Muscle of arm (tissue), 12 donors: ENCODE measurements around the gene TARBP2. TPM values are rescaled to one million over a fixed set of nuclear protein-coding genes. Genes with fewer than 3 reads are reported as not detected.

ENCODE experiments used
- DNase-seq: peaks from one replicate; pipeline ENCODE4 v3.0.0-alpha.2; 2013
- polyA plus RNA-seq, 12 donors: library from polyadenylated mRNA; unstranded; fragments of 120-200 nt; gene quantifications; one replicate each; pipeline ENCODE4 v1.2.1, GENCODE V29; 2013; ENCODE audit not compliant: insufficient read length in 12 of 12

Gene TARBP2
- polyA plus RNA-seq, 12 donors, result 16.6 to 27.2 (median 23.1) TPM; not detected in 1

DNA sequence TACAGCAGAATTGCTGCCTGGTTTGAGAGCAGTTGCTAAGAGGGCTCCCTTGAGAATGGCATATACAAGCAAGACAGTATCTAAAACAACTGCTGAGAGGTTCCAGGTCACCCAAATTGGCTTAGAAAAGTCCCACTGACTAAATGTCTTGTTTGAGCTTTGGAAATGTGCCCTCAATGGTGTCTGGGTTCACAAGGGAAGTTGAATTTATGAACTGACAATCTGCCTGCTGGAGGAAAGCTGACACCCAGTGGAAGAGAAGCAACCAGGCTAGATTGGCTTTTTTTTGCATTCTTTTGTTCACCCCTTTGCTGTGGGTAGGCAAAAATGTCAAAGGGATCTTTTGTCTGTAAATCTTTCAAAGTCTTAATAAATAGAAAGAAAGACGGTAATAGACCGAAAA is 50.8 kb downstream of the TARBP2 start:
- no peak for DNase-seq

DNA sequence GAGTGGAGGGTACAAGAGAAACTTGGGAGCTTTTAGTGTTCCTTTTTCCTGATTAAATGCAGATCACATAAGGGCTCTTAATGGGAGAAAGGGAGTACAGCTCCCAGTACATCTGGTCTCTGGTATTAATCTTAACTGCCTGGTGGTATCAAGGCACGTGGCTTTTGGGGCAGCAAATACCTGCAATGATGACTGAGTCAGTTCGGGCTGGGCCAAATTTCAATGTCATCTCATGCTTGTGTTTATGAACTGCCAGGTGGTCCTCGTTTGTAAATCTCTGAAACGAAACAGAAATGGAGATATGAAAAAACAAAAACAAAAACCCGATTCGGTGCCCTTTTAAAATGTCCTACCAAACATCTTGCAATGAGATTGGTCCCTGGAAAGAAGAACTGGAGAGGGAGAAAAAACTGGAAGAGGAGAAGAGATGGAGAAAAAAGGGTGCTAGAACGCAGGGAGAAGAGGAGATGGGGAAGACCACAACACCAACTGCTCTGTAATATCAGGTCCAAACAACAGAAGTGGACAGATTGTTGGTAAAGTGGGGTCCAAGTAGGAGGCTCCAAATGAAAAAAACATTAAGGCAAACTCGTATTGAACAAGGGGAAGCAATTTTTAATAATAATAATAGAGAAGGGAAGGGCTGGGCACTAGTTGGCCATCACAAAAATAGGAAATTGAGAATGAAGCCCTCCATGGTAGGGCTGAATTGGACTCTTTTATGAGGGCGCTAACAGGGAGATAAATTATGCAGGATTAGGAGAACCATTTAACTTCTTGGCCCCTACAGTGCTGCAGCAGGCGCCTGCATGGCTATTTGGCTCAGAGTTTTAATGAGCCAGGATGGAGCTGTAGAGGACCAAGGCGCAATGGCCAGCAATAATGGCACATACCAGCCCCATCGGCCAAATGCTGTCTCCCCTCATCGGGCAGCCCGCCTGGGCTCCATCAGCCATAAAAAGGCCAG is 51.6 kb downstream of the TARBP2 start:
- DNase-seq, result no peak

Other genes with a start within 250 kb of the TARBP2 start
- gene ESPL1, start 233.0 kb upstream of the TARBP2 start, polyA plus RNA-seq, result 10 to 100 TPM in 1 of 12 donors, 1 to 10 TPM in 10, not detected in 1; 3.2 to 13.1 (median 6.0) TPM
- 100 to 1,000 TPM in 11 of 12 donors, not detected in 1; 330 to 592 (median 511) TPM for gene PFDN5, start 205.7 kb upstream of the TARBP2 start, polyA plus RNA-seq
- gene MYG1, start 201.6 kb upstream of the TARBP2 start, polyA plus RNA-seq, result 10 to 100 TPM in 11 of 12 donors, not detected in 1; 14.9 to 36.4 (median 32.3) TPM
- 10 to 100 TPM in 11 of 12 donors, not detected in 1; 34.7 to 68.7 (median 52.3) TPM for gene AAAS, start 179.7 kb upstream of the TARBP2 start, polyA plus RNA-seq
- gene SP7, start 164.9 kb upstream of the TARBP2 start, polyA plus RNA-seq, result 1 to 10 TPM in 1 of 12 donors, under 1 TPM in 5, not detected in 6; 0.05 to 1.2 (median 0.22) TPM
- gene SP1, start 121.1 kb upstream of the TARBP2 start, polyA plus RNA-seq, result 10 to 100 TPM in 11 of 12 donors, not detected in 1; 37.9 to 66.0 (median 43.3) TPM
- under 1 TPM in 1 of 12 donors, not detected in 11; 0.07 TPM for gene AMHR2, start 77.4 kb upstream of the TARBP2 start, polyA plus RNA-seq
- gene PRR13, start 59.5 kb upstream of the TARBP2 start, polyA plus RNA-seq, result 100 to 1,000 TPM in 1 of 12 donors, 10 to 100 TPM in 10, not detected in 1; 42.5 to 197 (median 51.4) TPM
- gene PCBP2, start 49.2 kb upstream of the TARBP2 start, polyA plus RNA-seq, result 100 to 1,000 TPM; 459 to 676 (median 588) TPM
- 10 to 100 TPM in 11 of 12 donors, not detected in 1; 10.2 to 36.0 (median 14.1) TPM for gene MAP3K12, start 1.8 kb upstream of the TARBP2 start, polyA plus RNA-seq
- gene NPFF, start 6.2 kb downstream of the TARBP2 start, polyA plus RNA-seq, result 1 to 10 TPM in 1 of 12 donors, under 1 TPM in 5, not detected in 6; 0.40 to 2.4 (median 0.69) TPM
- gene ATF7, start 125.1 kb downstream of the TARBP2 start, polyA plus RNA-seq, result 10 to 100 TPM in 11 of 12 donors, not detected in 1; 49.0 to 69.4 (median 56.8) TPM
- gene ATP5MC2, start 174.8 kb downstream of the TARBP2 start, polyA plus RNA-seq, result 100 to 1,000 TPM in 11 of 12 donors, not detected in 1; 451 to 820 (median 720) TPM
- 100 to 1,000 TPM in 2 of 12 donors, 10 to 100 TPM in 9, not detected in 1; 67.8 to 122 (median 86.3) TPM for gene CALCOCO1, start 226.2 kb downstream of the TARBP2 start, polyA plus RNA-seq